Keratinocyte (primary cell): ENCODE measurements around the gene TFF3. TPM values are rescaled to one million over a fixed set of nuclear protein-coding genes. Genes with fewer than 3 reads are reported as not detected.

Source experiments
- DNase-seq: peaks from one replicate; pipeline ENCODE4 v3.0.0-alpha.2; 2011; ENCODE audit warnings: low read depth, missing footprints, low spot score
- FAIRE-seq: peaks from 2 replicates; lab custom pipeline; 2011; peaks lifted over from hg19 to GRCh38; lab: Jason Lieb, UNC
- H2AFZ ChIP-seq: 2 replicates; pipeline ENCODE4 v1.6.0; 2012; ENCODE audit warnings: low read length, control low read depth, inconsistent platforms; ENCODE audit not compliant: control insufficient read depth
- H3K27ac ChIP-seq: 2 replicates; pipeline ENCODE4 v1.5.1; 2011; ENCODE audit warnings: low read length; ENCODE audit not compliant: control insufficient read depth, insufficient read depth
- H3K27me3 ChIP-seq: 3 replicates; pipeline ENCODE4 v1.6.0; 2011; ENCODE audit warnings: low read length; ENCODE audit not compliant: control insufficient read depth, insufficient read depth; ENCODE audit errors: extremely low read depth
- H3K36me3 ChIP-seq, 2 experiments: 2 replicates in 1 of 2; 3 replicates in 1 of 2; pipeline ENCODE4 v1.5.1; 2011; ENCODE audit warnings: low read length in 2 of 2, mild to moderate bottlenecking in 1 of 2; ENCODE audit not compliant: control insufficient read depth in 2 of 2, insufficient read depth in 2 of 2; ENCODE audit errors: extremely low read depth in 1 of 2
- H3K4me1 ChIP-seq: 3 replicates; pipeline ENCODE4 v1.5.1; 2011; ENCODE audit warnings: low read length; ENCODE audit not compliant: control insufficient read depth, insufficient read depth; ENCODE audit errors: extremely low read depth
- H3K4me2 ChIP-seq: 3 replicates; pipeline ENCODE4 v1.6.0; 2011; ENCODE audit warnings: low read depth, low read length; ENCODE audit not compliant: control insufficient read depth, insufficient read depth; ENCODE audit errors: extremely low read depth
- H3K4me3 ChIP-seq, 3 experiments: fragments of 200-600 bp in 1 of 3; sonication (generic) in 1 of 3; 2 replicates in 2 of 3; 3 replicates in 1 of 3; pipeline ENCODE4 v1.5.1; 2011 to 2016; ENCODE audit warnings: low read length in 3 of 3, mild to moderate bottlenecking in 3 of 3, control low read depth in 2 of 3, inconsistent platforms in 1 of 3, low read depth in 1 of 3, mixed read lengths in 1 of 3, mixed run types in 1 of 3, moderate library complexity in 1 of 3; ENCODE audit not compliant: control insufficient read depth in 2 of 3, insufficient read depth in 2 of 3; ENCODE audit errors: extremely low read depth in 1 of 3
- H3K79me2 ChIP-seq: 2 replicates; pipeline ENCODE4 v1.6.0; 2012; ENCODE audit warnings: low read length; ENCODE audit not compliant: control insufficient read depth, insufficient read depth
- H3K9ac ChIP-seq: 3 replicates; pipeline ENCODE4 v1.6.0; 2011; ENCODE audit warnings: low read length; ENCODE audit not compliant: control insufficient read depth, insufficient read depth; ENCODE audit errors: extremely low read depth
- H3K9me1 ChIP-seq: 3 replicates; pipeline ENCODE4 v1.6.0; 2011; ENCODE audit warnings: low read length; ENCODE audit not compliant: control insufficient read depth, insufficient read depth; ENCODE audit errors: extremely low read depth
- H3K9me3 ChIP-seq: 2 replicates; pipeline ENCODE4 v1.5.1; 2012; ENCODE audit warnings: low read depth, low read length; ENCODE audit not compliant: control insufficient read depth
- H4K20me1 ChIP-seq: 3 replicates; pipeline ENCODE4 v1.6.0; 2011; ENCODE audit warnings: low read length; ENCODE audit not compliant: control insufficient read depth, insufficient read depth; ENCODE audit errors: extremely low read depth
- EZH2 ChIP-seq: IDR thresholded peaks from one replicate; pipeline ENCODE4 v1.6.1; 2012; ENCODE audit warnings: inconsistent platforms, mild to moderate bottlenecking, low read length, moderate library complexity
- dilution Hi-C: fragments of 300-500 bp; cut with MboI; formaldehyde crosslinking; loops from one replicate; pipeline ENCODE4 v1.7.0; 2020; ENCODE audit warnings: low sequenced_read_pairs; ENCODE audit not compliant: extremely low pct_ligation_motif_present
- polyA plus RNA-seq, 5 experiments: library from polyadenylated mRNA; depleted of rRNA in 3 of 5; stranded (reverse) in 3 of 5; stranded (forward) in 1 of 5; unstranded in 1 of 5; fragments of >200 nt; gene quantifications; 1 replicate in 1 of 5; 2 replicates in 3 of 5; 3 replicates in 1 of 5; pipeline versions ENCODE4 v1.2.1 to v1.2.3, GENCODE V29; 2011 to 2012; ENCODE audit warnings: missing spikeins in 2 of 5, low read depth in 1 of 5, low replicate concordance in 1 of 5
- TF ChIP-seq, protein P1 (sequence below), 3 experiments: IDR thresholded peaks in 1 of 3; conservative IDR thresholded peaks in 1 of 3; optimal IDR thresholded peaks in 1 of 3; 2 replicates in 2 of 3; 3 replicates in 1 of 3; pipeline versions ENCODE3 to v1.5.1; 2011; ENCODE audit warnings: low read length in 3 of 3, mild to moderate bottlenecking in 3 of 3, moderate library complexity in 2 of 3, control low read depth in 1 of 3, inconsistent platforms in 1 of 3; ENCODE audit not compliant: insufficient read depth in 2 of 3; ENCODE audit errors: extremely low read depth in 1 of 3

The TFF3 gene
- polyA plus RNA-seq, 1 donor (not counting 4 experiments of a cell fraction or from before 2014, with no cell fraction given) = not detected

DNA sequence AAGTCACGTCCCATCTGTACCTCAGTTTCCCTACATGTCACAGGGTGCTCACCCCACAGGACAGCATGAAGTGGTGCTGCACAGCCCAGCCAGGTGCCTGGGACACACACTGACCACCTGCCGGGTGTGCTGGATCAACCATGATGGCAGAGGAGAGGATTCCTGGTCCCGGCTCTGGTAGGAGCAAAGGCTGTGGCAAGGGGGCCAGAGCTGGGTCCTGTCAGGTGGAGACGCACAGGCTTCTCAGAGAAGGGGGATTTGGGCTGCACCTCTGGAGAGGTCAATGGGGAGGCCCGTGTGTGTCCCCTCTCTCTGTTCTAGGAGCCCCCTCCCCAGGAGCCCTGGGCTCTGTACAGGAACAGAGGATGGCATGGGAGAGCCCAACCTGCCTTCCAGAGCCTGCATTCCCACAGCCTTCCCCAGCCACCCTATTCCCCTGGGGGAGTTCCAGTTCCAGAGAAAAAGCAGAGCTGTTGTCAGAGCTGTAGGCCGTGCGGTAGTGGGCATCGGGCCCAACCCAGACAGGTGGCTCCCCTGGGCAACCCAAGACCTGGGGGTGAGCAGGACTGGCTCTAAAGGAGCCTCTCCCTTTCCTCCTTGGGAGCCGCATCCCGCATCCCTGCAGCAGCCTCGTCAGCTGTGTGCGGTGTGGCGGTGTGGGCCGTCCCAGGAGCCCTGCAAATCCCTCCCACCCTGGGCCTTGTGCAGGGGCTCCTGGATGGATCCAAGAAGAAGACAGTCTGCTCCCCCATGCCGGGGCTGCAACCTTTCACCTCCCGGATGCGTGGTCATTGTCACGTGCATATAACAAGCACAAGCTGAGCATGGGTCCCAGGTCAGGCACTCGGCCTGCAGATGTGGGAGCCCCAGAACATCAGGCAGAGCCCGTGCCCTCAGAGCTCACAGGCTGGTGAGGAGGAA is 2.9 kb upstream of the TFF3 start:
- DNase-seq = no peak

DNA sequence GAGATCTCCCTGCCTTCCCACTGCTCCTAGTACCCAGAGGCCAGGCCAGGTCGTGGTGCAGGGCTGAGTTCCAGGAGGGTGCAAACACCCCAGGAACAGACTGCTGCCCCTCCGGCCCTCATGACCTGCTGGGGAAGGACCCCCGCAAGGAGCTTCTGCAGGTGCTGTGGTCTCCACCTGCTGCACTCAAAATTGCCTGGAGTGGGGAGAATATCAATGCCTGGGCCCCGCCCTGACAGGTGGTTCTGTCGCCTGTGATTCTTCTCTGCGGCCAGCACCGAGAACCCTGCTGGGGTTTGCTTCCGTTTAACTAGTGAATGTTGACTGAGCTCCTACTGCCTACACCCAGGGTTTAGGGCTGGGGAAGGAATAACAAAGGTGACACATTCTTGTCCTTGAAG is 2.1 kb upstream of the TFF3 start:
- Histone ChIP-seq H3K9me3 (no peaks in the 10 kb centered on the region), H3K4me1 (no peaks in the 10 kb centered on the region), H2AFZ (no peak overlapping the region), H3K4me3 (no peak overlapping the region), H3K79me2 (no peaks in the 10 kb centered on the region), H3K36me3 (no peaks in the 10 kb centered on the region), H3K9ac (no peak overlapping the region), H3K4me2 (no peak overlapping the region), H3K27me3 (peaks cover 12% of the 10 kb centered on the region), H3K9me1 (no peaks in the 10 kb centered on the region), H4K20me1 (no peaks in the 10 kb centered on the region), H3K27ac (no peak overlapping the region)
- no peak for FAIRE-seq
- DNase-seq = no peak
- TF ChIP-seq, protein P1, sequence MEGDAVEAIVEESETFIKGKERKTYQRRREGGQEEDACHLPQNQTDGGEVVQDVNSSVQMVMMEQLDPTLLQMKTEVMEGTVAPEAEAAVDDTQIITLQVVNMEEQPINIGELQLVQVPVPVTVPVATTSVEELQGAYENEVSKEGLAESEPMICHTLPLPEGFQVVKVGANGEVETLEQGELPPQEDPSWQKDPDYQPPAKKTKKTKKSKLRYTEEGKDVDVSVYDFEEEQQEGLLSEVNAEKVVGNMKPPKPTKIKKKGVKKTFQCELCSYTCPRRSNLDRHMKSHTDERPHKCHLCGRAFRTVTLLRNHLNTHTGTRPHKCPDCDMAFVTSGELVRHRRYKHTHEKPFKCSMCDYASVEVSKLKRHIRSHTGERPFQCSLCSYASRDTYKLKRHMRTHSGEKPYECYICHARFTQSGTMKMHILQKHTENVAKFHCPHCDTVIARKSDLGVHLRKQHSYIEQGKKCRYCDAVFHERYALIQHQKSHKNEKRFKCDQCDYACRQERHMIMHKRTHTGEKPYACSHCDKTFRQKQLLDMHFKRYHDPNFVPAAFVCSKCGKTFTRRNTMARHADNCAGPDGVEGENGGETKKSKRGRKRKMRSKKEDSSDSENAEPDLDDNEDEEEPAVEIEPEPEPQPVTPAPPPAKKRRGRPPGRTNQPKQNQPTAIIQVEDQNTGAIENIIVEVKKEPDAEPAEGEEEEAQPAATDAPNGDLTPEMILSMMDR (optimal IDR thresholded peaks at IDR 0.05 in 1 of 3, IDR thresholded peaks at IDR 0.05 in 1 of 3, conservative IDR thresholded peaks at IDR 0.05 in 1 of 3; ENCODE audit: extremely low read depth in 1 of 3, insufficient read depth in 2 of 3, low read length in 3 of 3) = no peak
- no peak for TF ChIP-seq EZH2
- dilution Hi-C loops = no loop called here

More for the DNA sequence above, 2.9 kb upstream of the TFF3 start:
- peaks cover 12% of the 10 kb centered on the region for H3K27me3 ChIP-seq
- H3K79me2 ChIP-seq = no peaks in the 10 kb centered on the region
- FAIRE-seq = no peak
- H3K9me1 ChIP-seq = no peaks in the 10 kb centered on the region
- H3K9ac ChIP-seq = no peak overlapping the region
- no peaks in the 10 kb centered on the region for H3K4me1 ChIP-seq
- no peak overlapping the region for H3K4me3 ChIP-seq
- no peaks in the 10 kb centered on the region for H3K36me3 ChIP-seq
- H3K27ac ChIP-seq = no peak overlapping the region
- H2AFZ ChIP-seq = no peak overlapping the region
- H3K4me2 ChIP-seq = no peak overlapping the region
- H4K20me1 ChIP-seq = no peaks in the 10 kb centered on the region
- TF ChIP-seq, protein P1 (optimal IDR thresholded peaks at IDR 0.05 in 1 of 3, IDR thresholded peaks at IDR 0.05 in 1 of 3, conservative IDR thresholded peaks at IDR 0.05 in 1 of 3; ENCODE audit: extremely low read depth in 1 of 3, insufficient read depth in 2 of 3, low read length in 3 of 3) = no peak
- no peak for TF ChIP-seq EZH2
- no peaks in the 10 kb centered on the region for H3K9me3 ChIP-seq
- dilution Hi-C loops = no loop called here
